ENCODE results near the gene FEZF1. TPM values are rescaled to one million over a fixed set of nuclear protein-coding genes. Genes with fewer than 3 reads are reported as not detected.

Gene FEZF1
- total RNA-seq, 4 donors from 2014 or later: not detected

DNA sequence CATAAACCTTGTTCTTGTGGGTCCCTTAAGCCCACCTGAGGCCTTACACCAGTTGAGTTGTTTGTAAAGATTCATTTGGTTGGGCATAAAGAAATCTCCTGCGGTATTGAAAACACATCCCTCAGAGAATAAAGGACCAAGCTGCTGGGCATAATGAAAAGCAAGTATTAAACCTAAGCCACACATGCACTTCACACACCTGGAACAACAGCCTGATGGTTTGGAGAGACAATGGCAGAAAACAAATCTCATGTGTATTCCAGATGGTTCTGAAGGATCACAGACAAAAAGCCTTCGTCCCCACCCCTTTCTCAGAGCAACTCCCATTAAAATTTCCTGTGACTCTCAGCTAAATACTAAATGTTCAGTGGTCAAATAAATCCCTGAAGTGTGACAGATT lies 44.2 kb downstream of the FEZF1 start:
- no peak for TF ChIP-seq CTCF (IDR thresholded peaks at IDR 0.05; ENCODE audit: low read depth)

- no peak for TF ChIP-seq CTCF (IDR thresholded peaks at IDR 0.05; ENCODE audit: low read depth)
Measured at GRCh38 chr7:122258971-122259370, 45.6 kb downstream of the FEZF1 start.

- TF ChIP-seq CTCF (IDR thresholded peaks at IDR 0.05; ENCODE audit: low read depth): no peak
Measured at GRCh38 chr7:122257056-122257455, 47.5 kb downstream of the FEZF1 start.

DNA sequence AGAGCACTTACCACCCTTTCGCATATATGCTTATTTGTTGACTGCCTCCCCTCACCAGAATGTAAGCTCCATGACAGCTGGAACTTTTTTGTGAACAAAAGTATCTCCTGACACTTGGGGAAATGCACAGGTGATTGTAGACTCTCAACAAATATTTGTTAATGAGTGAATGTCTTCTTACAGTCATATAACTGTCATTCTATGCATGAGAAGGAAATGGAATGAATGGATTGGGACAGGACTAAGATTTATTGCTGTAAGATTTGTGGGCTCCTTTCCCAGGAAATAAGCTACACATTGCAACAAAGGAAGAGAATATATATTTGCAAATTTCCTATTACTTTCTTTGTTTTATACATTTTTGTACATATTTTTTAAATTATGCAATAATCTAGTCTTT lies 48.5 kb downstream of the FEZF1 start:
- TF ChIP-seq CTCF (IDR thresholded peaks at IDR 0.05; ENCODE audit: low read depth): no peak

GRCh38 chr7:122255454-122255853 lies 49.1 kb downstream of the FEZF1 start:
- TF ChIP-seq CTCF (IDR thresholded peaks at IDR 0.05; ENCODE audit: low read depth): no peak

Other genes with a start within 250 kb of the FEZF1 start
- 100 to 1,000 TPM in 1 of 4 donors, 10 to 100 TPM in 3; 52.5 to 128 (median 67.1) TPM for gene AASS, start 160.5 kb downstream of the FEZF1 start, total RNA-seq

Data from subcutaneous adipose tissue (tissue), 4 donors.